Type B pancreatic cell (in vitro differentiated cells): Measurements from ENCODE around the gene TASP1. TPM values are rescaled to one million over a fixed set of nuclear protein-coding genes. Genes with fewer than 3 reads are reported as not detected.

Experiments
- DNase-seq: peaks from one replicate; pipeline ENCODE4 v3.0.0; 2021; ENCODE audit warnings: mixed read lengths; ENCODE audit not compliant: unreplicated experiment; ENCODE audit errors: extremely low spot score
- H3K27ac Mint-ChIP-seq: 2 replicates; pipeline ENCODE4 v1.8.0; 2021; ENCODE audit warnings: mild to moderate bottlenecking, mixed read lengths
- H3K27me3 Mint-ChIP-seq: 2 replicates; pipeline ENCODE4 v1.8.0; 2021; ENCODE audit warnings: mixed read lengths
- H3K36me3 Mint-ChIP-seq: 2 replicates; pipeline ENCODE4 v1.8.0; 2021; ENCODE audit warnings: mixed read lengths
- H3K4me1 Mint-ChIP-seq: one replicate; pipeline ENCODE4 v1.8.0; 2021; ENCODE audit warnings: mixed read lengths; ENCODE audit not compliant: unreplicated experiment
- H3K4me3 Mint-ChIP-seq: 2 replicates; pipeline ENCODE4 v1.8.0; 2021; ENCODE audit warnings: mild to moderate bottlenecking, mixed read lengths
- H3K9me3 Mint-ChIP-seq: 2 replicates; pipeline ENCODE4 v1.8.0; 2021; ENCODE audit warnings: mixed read lengths
- CTCF ChIP-seq: fragments of 200-600 bp; sonication (generic); conservative IDR thresholded peaks from 2 replicates; pipeline ENCODE4 v1.5.0; 2021; ENCODE audit warnings: antibody characterized with exemption, mild to moderate bottlenecking
- total RNA-seq: library from RNA; stranded (reverse); gene quantifications from 2 replicates; pipeline ENCODE4 v1.2.1, GENCODE V29; 2021; ENCODE audit warnings: low replicate concordance

TASP1 gene
- total RNA-seq, 1 donor from 2014 or later = 16.7 TPM

GRCh38 chr20:13554706-13555105, 84.0 kb downstream of the TASP1 start:
- no peak for TF ChIP-seq CTCF
- no peaks in the 10 kb centered on the region for H3K4me1 Mint-ChIP-seq
- H3K9me3 Mint-ChIP-seq = no peaks in the 10 kb centered on the region
- H3K4me3 Mint-ChIP-seq = no peak overlapping the region
- no peak overlapping the region for H3K27ac Mint-ChIP-seq
- no peak for DNase-seq
- H3K27me3 Mint-ChIP-seq = no peaks in the 10 kb centered on the region
- peaks cover 22% of the 10 kb centered on the region for H3K36me3 Mint-ChIP-seq

- Mint-ChIP-seq H3K36me3 (peaks cover 22% of the 10 kb centered on the region), H3K27me3 (no peaks in the 10 kb centered on the region), H3K4me3 (no peak overlapping the region), H3K9me3 (no peaks in the 10 kb centered on the region), H3K4me1 (no peaks in the 10 kb centered on the region), H3K27ac (no peak overlapping the region)
- no peak for TF ChIP-seq CTCF
- no peak for DNase-seq
Observed at GRCh38 chr20:13554076-13554475, 84.7 kb downstream of the TASP1 start.

- Mint-ChIP-seq H3K27me3 (no peaks in the 10 kb centered on the region), H3K9me3 (no peaks in the 10 kb centered on the region), H3K4me1 (no peaks in the 10 kb centered on the region), H3K4me3 (no peak overlapping the region), H3K36me3 (peaks cover 16% of the 10 kb centered on the region), H3K27ac (no peak overlapping the region)
- DNase-seq = no peak
- TF ChIP-seq CTCF = no peak
Observed at GRCh38 chr20:13552061-13552460, 86.7 kb downstream of the TASP1 start.

DNA sequence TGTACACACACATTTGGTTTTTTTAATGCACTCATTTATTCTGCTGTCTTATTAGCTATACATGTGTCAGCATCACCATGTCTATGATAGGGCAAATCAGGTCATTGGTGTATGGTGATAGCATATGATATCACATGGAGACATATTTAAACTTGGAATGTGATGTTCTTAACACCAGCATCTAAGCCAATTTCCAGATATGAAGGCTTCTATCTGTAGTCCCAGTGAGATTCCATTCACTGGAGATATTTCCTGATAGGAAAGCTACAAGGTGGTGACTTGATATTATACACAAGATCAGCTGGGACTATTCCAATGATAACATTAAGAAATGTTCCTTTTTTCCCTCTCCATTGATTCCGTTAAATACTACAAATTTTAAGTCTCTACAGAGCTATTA, 89.3 kb downstream of the TASP1 start:
- Mint-ChIP-seq H3K9me3 (no peaks in the 10 kb centered on the region), H3K4me3 (no peak overlapping the region), H3K27me3 (no peaks in the 10 kb centered on the region), H3K27ac (no peak overlapping the region), H3K4me1 (peaks cover 9% of the 10 kb centered on the region), H3K36me3 (peaks cover 9% of the 10 kb centered on the region)
- DNase-seq = no peak
- TF ChIP-seq CTCF = no peak

- H3K4me3 Mint-ChIP-seq = no peak overlapping the region
- DNase-seq = peak; percentile 84
- peak; percentile 91 for TF ChIP-seq CTCF
- no peaks in the 10 kb centered on the region for H3K27me3 Mint-ChIP-seq
- no peak overlapping the region for H3K27ac Mint-ChIP-seq
- no peaks in the 10 kb centered on the region for H3K9me3 Mint-ChIP-seq
- no peaks in the 10 kb centered on the region for H3K36me3 Mint-ChIP-seq
- H3K4me1 Mint-ChIP-seq = peaks cover 9% of the 10 kb centered on the region
Observed at GRCh38 chr20:13546497-13547131, 92.1 kb downstream of the TASP1 start.

DNA sequence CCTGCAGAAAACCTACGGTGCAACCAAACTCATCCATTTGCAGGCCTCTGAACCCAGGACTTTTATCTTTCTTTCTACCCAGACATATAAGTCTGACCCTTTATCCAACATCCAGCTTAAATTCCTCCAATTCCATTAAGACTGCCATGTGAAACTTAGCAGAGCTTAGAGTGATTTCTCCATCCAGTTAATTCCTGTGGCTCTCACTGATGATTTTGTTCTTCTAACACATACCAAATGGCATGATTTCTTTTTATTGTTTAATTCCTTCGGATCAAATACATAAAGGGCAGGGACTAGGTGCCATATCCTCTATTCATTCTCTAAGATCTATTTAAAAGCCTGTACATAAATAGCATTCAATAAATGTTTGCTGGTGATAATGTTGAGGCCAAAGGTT, 92.9 kb downstream of the TASP1 start:
- no peak overlapping the region for H3K4me3 Mint-ChIP-seq
- H3K9me3 Mint-ChIP-seq = no peaks in the 10 kb centered on the region
- TF ChIP-seq CTCF = no peak
- DNase-seq = no peak
- peaks cover 9% of the 10 kb centered on the region for H3K4me1 Mint-ChIP-seq
- H3K36me3 Mint-ChIP-seq = no peaks in the 10 kb centered on the region
- H3K27me3 Mint-ChIP-seq = no peaks in the 10 kb centered on the region
- no peak overlapping the region for H3K27ac Mint-ChIP-seq
